HG03060 (cell line): ENCODE data around the gene DLX1.
"Not testable (repeated sequence)": the region's sequence is repeated elsewhere in the genome, so short reads cannot be mapped to it uniquely, and the experiment has no call there.

Source experiments
- ATAC-seq: cut with Tn5 transposase; IDR thresholded peaks from one replicate; pipeline ENCODE4 v1.9.1; 2021; ENCODE audit warnings: low read depth, moderate number of reproducible peaks; ENCODE audit not compliant: unreplicated experiment

The DLX1 gene

GRCh38 chr2:172063446-172063845 lies 21.9 kb upstream of the DLX1 start:
- ATAC-seq, result no peak

DNA sequence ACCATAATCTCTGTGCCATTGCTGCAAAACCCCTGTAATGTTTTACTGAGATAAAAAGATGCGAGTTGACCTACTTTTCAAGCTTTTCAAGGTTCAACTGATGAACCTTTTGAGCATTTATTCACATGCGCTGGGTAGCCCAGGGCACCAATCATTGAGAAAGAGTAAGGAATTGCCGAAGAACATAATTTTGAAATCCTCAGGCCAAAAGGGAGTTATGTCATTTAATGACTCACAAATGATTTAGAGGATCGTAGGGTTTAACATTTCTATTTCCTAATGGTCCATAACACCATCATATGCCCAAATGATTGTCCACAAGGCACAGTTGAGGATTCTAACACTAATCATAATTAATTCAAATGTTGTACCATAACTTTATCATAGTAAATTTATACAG lies 20.2 kb upstream of the DLX1 start:
- no peak for ATAC-seq

DNA sequence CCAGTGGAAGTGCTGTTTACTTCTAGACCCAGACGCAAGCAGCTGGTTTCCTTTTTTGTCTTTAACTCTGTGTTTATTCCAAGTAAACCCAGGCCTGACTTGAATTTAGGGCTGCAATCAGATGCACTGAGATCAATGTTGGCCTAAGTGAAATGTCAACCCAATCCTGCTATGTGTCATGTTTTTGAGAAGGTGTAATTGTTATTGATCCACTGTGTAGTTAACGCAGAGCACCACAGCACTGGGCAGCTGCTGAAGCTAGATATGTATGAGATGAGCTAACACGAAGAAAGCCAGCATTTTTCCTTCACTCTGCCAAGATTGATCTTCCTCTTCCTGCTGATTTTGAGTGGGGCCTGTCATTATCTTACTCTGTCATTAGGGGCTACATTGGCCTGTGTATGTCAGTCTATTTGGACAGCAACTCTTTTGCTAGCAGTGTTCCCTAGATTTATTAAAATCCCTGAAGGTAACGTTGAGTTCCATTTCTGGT lies 18.9 kb upstream of the DLX1 start:
- ATAC-seq, result no peak

GRCh38 chr2:172067905-172068304 lies 17.4 kb upstream of the DLX1 start:
- ATAC-seq, result not testable (repeated sequence)

GRCh38 chr2:172070936-172071335 lies 14.4 kb upstream of the DLX1 start:
- no peak for ATAC-seq

DNA sequence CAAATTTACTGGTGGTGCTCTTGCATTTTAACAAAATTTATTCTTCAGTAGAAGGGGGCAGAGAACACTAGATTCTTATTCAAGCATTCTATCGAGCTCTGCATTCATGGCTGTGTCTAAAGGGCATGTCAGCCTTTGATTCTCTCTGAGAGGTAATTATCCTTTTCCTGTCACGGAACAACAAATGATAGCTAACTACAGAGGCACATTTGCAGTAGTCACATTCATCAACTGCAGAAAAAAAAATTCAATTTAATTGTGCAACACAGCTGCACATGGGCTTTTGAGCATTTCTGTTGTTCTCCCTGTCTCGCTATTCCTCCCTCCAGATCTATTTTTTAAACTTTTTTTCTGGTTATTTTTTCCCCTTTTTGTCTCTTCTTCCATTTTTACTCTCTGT lies 13.0 kb upstream of the DLX1 start:
- no peak for ATAC-seq

- ATAC-seq, result no peak
Measured at GRCh38 chr2:172072706-172073105, 12.6 kb upstream of the DLX1 start.

GRCh38 chr2:172073518-172073917 lies 11.8 kb upstream of the DLX1 start:
- no peak for ATAC-seq

DNA sequence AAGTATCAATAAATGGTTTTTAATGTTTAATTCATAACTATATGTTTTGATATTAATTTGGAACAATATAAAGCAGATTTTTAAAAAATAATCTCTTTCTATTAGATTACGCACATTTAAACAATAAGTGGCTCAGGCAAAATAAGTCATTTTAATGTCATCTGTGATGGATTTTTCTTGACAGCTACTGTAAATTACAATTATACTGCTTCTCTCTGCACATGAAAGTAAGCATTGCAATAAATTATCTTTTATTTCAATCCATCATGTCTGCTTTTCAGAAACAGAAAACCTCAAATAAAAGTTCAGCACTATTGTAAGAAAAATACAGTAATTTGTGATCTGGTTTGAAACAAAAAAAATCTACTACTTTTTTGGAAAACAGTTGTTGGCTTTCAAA lies 11.1 kb upstream of the DLX1 start:
- ATAC-seq, result no peak

- ATAC-seq, result no peak
Measured at GRCh38 chr2:172079416-172079815, 5.9 kb upstream of the DLX1 start.

DNA sequence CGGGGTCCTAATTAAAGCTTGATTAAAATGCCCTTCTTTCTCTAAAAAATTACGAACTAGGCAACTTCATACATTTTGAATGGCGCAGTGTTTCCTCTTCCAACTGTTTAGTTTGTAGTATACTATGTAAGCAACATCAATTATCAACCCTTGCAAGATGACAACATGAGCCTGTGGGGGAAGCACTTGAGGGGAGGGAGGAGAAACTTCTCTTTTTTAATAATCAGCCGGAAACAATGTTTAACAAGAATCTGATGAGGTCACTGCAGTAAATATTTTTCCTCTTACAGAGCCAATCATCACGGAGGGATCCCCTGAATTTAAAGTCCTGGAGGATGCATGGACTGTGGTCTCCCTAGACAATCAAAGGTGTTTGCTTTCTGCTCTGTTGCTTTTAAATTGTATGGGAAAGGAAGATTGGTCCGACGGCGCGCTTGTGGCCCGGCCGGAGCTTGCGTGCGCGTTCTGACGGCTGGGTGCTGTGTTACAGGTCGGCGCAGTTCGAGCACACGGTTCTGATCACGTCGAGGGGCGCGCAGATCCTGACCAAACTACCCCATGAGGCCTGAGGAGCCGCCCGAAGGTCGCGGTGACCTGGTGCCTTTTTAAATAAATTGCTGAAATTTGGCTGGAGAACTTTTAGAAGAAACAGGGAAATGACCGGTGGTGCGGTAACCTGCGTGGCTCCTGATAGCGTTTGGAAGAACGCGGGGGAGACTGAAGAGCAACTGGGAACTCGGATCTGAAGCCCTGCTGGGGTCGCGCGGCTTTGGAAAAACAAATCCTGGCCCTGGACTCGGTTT lies 5.3 kb upstream of the DLX1 start:
- ATAC-seq, result no peak

DNA sequence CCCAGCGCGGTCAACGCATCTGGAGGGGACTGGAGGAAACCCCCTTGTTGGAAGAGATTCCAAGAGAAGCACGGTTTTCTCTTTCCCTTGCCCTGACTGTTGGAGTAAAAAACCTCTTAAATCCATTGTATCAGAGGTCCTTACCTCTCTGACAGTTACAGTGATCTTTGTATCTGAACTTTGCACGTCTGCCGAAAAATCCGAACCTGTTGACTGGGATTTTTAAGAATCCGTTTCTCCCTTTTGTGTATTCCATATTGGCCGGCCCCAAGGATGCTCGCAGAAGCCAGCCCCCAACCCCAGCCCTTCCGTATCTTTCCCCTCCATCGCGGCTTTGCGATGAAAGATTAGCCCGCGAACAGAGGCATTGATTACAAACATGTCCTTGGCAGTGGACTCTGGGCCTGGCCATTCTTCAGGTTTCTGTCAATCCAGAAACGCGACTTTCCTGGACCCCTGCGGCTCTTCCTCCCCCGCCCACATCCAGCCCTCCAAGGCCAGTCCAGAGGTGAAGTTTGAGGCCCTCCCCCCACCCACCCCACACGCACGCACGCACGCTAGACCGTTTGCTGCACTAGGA lies 4.6 kb upstream of the DLX1 start:
- no peak for ATAC-seq

DNA sequence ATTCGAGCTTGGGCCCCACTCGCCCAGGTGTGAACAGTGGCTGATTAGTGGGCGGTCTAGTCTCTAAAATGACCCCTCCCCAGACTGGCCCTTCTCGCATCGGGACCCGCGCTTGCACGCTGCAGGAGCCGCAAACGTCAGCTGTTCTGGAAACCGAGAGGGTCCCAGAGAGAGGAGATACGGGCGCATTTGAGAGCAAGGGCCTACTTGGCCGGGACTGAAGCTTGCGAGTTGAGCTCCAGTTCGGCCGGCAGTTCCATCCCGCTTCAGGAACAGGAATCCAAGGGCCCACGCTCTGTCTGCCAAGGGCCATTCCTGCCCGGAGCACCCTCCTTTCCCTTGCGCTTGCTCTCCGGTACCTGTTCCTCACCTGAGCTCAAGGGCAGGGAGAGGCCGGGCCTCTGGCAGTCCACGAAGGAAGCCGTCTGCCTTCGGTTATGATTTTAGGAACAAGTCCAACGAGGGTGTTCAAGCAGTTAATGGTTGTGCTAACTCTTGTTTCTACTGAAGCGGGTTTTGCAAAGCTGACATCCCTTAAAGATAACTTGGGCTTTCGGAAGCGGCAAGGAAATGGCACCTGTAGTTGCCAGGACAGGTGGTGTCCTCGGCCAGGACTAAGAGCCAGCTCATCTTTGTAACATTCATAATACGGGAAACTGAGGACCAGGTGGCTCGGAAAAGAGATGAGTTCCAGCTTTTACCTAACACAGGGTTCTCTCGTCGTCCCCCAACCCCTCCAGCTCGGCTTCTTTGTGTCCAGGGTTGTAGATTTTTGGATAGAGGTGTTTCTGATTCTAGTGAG lies 3.9 kb upstream of the DLX1 start:
- ATAC-seq, result no peak

DNA sequence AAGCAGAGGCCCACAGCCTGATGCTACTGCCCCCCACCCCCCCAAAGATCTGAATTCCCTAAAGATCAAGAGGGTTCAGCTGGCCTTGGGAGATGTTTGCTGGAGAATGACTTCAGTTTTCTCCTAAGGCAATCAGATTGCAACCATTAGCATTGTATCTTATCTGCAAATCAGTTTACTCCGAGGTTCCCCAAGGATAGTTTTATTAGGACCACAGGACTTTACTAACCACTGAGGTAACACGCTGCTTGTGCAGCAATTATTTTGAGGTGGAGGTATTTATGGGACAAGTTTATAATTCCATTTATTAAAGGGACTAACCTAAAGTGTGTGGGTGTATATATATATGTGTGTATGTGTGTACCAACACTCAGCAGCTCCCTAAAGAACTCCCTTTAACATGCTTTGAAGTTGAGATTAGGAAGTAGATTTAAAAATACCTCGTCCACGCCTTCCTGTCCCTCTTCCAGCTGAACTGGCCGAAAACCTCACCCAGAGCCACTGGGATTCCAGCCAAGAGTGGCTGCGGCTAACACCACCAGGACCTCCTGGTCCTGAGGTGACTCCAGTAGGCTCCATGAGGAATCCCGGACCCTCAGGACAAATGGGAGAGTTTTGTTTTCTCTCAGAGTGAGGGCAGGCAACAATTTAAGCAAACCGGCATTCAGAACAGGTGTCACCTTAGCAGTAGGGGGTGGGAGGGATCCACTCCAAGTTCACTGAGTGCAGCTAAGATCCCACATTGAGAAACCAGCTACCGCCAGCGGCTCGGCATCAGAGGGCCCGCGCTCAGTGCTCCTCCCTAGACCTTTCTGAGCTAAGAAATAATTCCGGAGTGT lies 3.0 kb upstream of the DLX1 start:
- no peak for ATAC-seq

- no peak for ATAC-seq
Measured at GRCh38 chr2:172082944-172083627, 2.2 kb upstream of the DLX1 start.

GRCh38 chr2:172083628-172084394 lies 1.5 kb upstream of the DLX1 start:
- ATAC-seq, result no peak

DNA sequence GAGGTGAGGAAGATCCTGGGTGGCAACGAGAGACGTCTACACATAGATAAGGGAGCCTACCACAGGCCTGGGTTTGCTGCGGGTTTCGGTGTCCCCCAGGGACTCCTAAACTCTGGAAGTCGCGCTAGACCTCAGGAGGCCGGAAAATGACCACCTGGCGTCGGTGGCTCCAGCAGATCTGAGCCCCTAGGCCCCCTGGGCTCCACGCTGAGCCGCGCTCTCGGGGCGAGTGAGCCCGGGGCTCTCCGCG lies 987 bp upstream of the DLX1 start:
- ATAC-seq, result no peak

- no peak for ATAC-seq
Measured at GRCh38 chr2:172084645-172085459, 455 bp upstream of the DLX1 start.
